HG02970 (cell line): ENCODE results near the gene RILPL1.
"Not testable (repeated sequence)": the region's sequence is repeated elsewhere in the genome, so short reads cannot be mapped to it uniquely, and the experiment has no call there.

Experiments used
- ATAC-seq: cut with Tn5 transposase; IDR thresholded peaks from one replicate; pipeline ENCODE4 v1.9.1; 2021; ENCODE audit warnings: mild to moderate bottlenecking, moderate library complexity, moderate number of reproducible peaks; ENCODE audit not compliant: unreplicated experiment, low FRiP score

RILPL1 gene, protein sequence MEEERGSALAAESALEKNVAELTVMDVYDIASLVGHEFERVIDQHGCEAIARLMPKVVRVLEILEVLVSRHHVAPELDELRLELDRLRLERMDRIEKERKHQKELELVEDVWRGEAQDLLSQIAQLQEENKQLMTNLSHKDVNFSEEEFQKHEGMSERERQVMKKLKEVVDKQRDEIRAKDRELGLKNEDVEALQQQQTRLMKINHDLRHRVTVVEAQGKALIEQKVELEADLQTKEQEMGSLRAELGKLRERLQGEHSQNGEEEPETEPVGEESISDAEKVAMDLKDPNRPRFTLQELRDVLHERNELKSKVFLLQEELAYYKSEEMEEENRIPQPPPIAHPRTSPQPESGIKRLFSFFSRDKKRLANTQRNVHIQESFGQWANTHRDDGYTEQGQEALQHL

DNA sequence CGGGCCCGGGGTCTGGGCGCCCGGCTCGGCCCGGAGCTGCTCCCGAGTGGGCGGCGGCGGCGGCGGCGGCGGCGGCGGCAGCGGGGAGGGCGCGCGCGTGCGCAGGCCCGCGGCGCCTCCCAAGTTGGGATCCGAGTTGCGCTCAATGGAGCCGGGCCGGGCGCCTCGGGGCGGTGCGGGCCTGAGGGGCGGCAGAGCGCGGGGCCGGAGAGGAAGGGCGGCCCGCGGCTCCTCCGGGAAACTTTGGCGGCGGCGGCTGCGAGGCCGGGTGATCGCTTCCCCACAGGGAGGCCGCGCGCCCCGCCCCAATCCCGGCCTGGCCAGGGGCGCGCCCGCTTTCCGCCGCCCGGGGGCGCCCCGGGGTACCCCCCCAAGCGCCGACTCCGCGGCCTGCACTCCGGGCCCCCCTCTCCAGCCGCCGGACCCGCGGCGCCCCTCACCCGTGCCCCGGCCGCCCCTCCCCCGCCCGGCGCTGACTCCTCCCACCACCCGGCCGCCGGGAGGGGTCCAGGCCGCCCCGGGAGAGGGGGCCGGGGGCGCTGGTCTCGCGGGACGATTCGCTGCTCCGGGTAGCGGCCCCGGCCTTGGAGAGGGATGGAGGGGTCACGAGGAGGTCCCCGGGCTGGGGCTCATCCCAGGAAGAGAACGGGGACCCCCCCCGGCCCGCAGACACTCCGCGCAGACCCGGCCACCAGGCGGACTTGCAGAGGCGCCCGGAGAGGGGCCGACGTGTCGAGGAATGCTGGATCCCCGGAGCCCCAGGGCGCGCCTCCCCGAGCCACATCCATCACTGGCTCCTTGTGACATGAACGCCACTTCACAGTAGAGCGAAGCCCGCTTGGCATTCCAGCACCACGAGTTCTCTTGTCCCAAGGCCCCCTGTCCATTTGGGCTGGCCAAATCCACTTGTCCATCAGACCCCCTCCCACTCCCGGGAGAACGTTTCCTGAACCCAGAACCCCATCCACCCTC is at the start of gene RILPL1:
TSS of gene RILPL1 (minus strand) at position 48 of the 972 bp plus-strand sequence. CDS start 237 bp downstream, outside the sequence.
- no peak for ATAC-seq

DNA sequence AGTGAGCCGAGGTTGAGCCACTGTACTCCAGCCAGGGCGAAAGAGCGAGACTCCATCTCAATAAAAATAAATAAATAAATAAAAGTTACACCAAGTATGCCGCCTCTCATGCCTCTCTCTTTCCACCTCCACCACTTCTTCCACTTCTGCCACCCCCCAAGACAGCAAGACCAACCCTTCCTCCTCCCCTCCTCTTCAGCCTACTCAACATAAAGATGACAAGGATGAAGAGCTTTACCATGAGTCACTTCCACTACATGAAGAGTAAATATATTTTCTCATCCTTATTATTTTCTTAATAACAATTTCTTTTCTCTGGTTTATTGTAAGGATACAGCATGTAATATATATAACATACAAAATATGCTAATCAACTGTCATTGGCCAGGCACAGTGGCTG is 47.3 kb upstream of the RILPL1 start:
- no peak for ATAC-seq

DNA sequence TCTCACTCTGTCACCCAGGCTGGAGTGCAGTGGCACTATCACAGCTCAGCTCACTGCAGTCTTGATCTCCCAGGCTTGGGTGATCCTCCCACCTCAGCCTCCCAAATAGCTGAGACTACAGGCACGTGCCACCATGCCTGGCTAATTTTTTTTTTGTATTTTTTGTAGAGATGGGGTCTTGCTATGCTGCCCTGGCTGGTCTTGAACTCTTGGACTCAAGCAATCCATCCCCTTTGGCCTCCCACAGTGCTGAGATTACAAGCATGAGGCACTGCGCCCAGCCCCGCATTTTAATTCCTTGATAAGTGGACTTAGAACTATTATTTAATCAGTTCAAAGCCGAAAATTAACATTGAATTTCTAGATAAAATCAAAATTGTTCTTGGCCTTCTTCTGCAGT is 45.3 kb upstream of the RILPL1 start:
- ATAC-seq = not testable (repeated sequence)

DNA sequence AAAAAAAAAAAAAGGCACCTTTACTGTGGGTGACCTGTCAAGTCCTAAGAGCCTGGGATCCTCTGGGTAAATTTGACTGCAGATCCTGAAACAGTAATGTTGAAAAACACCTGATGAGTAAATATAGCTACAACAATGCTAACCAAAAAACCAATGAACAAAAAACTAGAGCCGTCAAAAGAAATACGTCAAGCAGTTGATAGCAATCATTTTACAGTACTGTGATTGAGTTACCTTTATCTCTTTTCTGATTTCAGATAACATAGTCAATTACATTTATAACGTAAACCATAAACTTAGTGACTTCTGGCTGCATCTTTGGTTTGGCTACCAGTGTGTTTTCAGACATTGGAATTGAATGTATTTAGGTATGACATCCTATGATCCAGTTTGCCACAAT is 44.7 kb upstream of the RILPL1 start:
- no peak for ATAC-seq

DNA sequence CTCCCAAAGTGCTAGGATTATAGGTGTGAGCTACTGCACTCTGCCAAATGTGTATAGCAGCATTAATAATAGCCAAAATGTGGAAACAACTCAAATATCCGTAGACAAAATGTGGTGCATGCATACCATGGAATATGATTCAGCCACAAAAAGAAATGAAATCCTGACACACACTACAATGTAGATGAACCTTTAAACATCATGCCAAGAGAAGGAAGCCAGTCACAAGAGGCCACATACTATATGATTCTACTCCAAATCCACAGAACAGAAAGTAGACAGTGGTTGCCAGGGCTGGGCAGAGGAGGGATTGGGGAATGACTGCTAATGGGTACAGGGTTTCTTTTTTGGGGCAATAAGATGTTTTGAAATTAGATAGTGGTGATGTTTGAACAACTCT is 43.1 kb upstream of the RILPL1 start:
- ATAC-seq = no peak

DNA sequence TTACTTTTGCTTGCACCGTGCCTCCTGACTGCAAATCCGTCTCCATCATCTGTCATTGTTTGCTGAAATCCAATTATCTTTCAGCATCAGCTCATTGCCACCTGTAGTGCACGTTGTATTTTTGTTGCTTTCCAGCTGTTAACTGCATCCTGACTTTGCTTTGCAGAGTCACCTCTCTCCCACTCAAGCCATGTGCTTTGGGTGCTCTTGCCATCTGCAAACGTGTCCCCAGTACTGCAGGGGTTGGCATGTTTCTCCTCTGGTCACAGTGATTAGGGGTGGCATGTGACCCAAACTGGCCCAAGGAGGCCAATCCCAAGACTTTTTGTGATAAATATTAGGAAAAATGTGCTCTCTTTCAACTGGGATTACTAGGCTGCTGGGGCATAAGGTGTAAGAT is 40.4 kb upstream of the RILPL1 start:
- no peak for ATAC-seq

DNA sequence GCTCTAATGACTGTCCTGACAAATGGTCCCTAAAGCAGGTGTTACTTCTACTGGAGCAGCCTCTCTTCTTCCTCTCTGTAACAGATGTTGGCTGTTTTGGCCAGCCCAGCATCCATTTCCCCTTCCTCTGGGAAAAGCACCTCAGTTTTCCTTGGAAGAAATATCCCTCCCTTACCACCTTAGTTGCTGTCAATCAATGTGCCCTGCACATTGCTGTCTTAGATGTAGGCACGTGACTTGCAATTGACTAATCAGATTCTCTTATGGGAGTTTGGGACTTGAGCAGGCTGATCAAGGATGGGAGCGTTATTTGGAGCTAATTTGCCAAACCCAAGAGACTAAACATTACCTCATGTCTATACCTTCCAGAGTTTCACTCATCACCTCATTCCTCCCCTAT is 38.9 kb upstream of the RILPL1 start:
- no peak for ATAC-seq

DNA sequence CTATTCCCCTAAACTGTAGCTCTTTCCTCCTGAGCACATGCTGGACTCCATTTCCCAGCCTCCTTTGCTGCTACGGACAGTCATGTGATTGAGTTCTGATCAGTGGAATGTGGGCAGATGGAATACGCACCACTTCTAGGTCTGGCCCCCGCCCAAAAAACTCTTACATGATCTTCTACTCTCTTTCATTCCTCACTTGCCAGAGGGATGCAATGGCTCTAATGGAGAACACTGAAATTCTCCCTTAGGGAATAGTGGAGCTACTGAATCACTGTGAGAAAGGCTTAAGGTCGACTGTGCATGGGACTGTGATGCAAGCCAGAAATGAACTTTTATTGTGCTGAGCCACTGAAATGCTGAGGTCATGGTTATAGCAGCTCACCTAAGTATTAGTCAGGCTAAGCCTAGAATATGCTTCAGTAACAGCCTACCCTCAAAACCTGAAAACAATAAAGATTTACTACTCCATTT is 37.9 kb upstream of the RILPL1 start:
- ATAC-seq = no peak

DNA sequence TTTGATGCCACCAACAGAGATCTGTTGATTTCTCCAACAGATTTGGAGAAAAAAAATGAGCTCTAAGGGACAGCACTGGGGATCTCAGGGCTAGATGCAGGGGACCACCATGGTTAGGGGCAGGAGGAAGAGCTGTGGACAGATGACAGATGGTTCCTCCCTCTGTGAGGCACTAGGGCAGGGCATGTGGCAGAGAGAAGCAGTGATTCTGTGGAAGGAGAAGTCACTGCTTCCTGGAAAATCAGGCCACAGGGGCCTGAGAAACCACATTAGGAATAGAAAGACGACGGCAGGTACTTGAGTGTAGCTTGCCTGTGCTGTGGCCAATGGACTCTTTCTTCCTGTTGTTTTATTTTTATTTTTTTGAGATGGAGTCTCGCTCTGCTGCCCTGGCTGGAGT is 25.9 kb upstream of the RILPL1 start:
- no peak for ATAC-seq

DNA sequence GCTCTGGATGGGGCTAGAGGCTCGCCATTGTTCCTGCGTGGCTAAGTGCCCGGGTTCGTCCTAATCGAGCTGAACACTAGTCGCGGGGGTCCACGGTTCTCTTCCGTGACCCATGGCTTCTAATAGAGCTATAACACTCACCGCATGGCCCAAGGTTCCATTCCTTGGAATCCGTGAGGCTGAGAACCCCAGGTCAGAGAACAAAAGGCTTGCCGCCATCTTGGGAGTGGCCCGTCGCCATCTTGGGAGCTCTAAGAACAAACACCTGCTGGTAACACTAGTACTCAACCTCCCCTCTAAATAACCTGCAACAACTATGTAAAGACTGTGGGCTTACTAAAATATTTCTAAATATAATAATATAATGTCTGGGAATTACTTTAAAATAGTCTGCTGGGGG is 25.0 kb upstream of the RILPL1 start:
- not testable (repeated sequence) for ATAC-seq

DNA sequence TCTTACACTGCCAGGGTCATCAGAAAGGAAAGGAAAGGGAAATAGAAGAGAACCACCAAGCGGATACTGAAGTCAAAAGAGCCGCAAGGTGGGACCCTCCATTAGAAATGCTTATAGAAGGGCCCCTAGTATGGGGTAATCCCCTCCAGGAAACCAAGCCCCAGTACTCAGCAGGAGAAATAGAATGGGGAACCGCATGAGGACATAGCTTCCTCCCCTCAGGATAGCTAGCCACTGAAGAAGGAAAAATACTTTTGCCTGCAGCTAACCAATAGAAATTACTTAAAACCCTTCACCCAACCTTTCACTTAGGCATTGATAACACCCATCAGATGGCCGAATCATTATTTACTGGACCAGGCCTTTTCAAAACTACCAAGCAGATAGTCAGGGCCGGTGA is 21.3 kb upstream of the RILPL1 start:
- ATAC-seq = not testable (repeated sequence)

DNA sequence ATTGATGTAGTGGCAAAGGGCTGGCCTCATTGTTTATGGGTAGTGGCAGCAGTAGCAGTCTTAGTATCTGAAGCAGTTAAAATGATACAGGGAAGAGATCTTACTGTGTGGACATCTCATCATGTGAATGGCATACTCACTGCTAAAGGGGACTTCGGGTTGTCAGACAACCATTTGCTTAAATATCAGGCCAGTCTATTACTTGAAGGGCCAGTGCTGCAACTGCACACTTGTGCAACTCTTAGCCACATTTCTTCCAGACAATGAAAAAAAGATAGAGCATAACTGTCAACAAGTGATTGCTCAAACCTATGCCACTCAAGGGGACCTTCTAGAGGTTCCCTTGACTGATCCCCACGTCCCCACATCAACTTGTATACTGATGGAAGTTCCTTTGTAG is 20.6 kb upstream of the RILPL1 start:
- not testable (repeated sequence) for ATAC-seq

DNA sequence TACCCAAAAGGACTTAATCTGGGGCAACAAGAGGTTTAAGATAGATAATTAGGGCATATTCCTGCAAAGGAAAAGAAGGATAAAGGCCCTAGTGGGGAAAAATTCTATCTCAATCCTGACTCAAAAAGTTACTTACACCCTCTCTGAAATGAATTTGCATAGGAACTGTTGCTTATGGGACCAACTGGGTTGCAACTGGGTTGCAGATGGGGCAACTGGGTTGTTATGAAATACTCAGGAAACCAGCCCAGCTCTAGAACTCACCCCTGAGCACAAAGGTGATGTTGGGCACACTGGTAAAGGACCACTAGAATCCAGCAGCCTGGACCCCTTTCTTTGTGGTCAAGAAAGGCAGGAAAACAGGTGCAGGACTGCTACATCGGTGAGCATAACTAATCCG is 17.2 kb upstream of the RILPL1 start:
- ATAC-seq = no peak

DNA sequence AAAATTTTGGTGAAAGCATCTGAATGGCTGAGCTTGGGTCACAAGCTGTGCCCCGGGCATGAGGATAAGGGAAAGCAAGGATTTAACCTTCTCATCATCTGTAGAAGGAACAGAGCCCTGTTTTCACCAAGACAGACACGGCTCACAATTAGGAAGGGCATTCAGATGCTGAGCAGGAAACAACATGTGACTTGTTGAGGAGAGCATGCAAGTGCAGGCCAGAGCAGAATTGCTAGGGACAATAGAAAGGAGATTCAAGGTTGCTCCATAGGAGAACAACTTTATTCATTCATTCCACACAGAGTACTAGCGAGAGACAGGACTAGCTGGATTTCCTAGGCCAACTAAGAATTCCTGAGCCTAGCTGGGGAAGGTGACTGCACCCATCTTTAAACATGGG is 14.6 kb upstream of the RILPL1 start:
- ATAC-seq = no peak

DNA sequence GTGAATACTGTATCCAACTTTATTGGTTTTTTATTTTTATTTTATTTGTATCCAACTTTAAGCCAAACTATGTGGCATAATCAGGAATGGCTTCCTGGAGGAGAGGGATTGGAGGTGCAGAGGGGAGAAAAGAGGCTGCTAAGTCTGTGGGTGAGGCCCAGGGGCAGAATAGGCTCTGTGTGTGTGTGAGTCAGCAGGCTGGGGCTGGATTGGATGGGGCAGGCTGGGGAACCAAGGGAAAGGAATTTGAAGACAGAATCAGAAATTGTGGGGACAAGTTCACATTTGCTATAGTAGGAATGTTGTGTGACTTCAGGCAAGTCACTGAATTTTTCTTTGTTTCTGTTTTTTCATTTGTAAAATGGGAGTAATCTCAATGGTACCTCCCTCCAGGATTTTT is 12.8 kb upstream of the RILPL1 start:
- ATAC-seq = no peak

DNA sequence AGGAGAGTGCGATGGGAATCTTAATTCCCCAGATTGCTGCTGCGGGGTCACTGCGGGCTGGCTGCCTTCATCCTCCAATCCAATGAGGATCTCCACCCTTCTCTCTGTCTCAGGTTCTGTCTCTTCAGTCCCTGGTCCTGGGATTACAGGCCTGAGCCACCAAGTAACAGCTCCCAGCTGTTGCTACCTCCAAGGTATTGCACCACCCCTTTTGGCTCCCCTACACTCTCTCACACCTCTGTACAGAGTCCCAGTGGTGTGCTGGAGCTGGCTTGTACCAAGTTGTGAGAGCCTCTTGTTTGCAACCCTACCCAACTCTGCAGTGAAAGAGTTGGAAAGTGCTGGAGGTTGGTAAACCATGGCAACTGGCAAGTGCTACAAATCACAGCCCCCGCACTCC is 10.0 kb upstream of the RILPL1 start:
- ATAC-seq = no peak

DNA sequence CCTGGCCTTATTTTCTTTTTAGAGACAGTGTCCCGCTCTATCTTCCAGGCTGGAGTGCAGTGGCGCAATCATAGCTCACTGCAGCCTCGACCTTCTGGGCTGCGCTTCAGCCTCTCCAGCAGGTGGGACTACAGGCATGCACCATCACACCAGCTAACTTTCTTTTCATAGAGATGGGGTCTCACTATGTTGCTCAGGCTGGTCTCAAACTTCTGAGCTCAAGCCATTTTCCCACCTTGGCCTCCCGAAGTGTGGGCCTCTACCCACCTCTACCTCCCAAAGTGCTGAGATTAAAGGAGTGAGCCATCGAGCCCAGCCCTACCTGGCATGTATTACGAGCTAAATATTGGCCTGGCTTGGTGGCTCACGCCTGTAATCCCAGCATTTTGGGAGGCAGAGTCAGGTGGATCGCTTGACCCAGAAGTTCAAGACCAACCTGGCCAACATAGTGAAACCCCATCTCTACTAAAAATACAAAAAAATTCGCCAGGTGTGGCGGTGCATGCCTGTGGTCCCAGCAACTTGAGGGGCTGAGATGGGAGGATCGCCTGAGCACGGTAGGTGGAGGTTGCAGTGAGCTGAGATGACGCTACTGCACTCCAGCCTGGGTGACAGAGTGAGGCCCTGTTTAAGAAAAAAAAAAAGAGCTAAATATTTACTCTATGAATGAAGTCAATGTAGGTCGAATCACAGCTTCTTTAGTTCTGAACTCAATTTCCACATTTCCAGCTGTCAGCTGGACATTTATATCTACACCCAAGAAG is 7.6 kb upstream of the RILPL1 start:
- no peak for ATAC-seq

DNA sequence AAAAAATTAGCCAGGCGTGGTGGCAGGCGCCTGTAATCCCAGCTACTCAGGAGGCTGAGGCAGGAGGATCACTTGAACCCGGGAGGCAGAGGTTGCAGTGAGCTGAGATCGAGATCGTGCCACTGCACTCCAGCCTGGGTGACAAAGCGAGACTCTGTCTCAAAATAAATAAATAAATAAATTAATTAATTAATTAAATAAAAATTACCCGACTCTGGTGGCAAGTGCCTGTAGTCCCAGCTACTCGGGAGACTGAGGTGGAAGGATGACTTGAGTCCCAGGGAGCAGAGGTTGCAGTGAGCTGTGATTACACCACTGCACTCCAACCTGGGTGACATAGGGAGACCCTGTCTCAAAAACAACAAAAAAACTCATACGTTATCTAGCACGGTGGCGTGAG is 2.4 kb upstream of the RILPL1 start:
- not testable (repeated sequence) for ATAC-seq

DNA sequence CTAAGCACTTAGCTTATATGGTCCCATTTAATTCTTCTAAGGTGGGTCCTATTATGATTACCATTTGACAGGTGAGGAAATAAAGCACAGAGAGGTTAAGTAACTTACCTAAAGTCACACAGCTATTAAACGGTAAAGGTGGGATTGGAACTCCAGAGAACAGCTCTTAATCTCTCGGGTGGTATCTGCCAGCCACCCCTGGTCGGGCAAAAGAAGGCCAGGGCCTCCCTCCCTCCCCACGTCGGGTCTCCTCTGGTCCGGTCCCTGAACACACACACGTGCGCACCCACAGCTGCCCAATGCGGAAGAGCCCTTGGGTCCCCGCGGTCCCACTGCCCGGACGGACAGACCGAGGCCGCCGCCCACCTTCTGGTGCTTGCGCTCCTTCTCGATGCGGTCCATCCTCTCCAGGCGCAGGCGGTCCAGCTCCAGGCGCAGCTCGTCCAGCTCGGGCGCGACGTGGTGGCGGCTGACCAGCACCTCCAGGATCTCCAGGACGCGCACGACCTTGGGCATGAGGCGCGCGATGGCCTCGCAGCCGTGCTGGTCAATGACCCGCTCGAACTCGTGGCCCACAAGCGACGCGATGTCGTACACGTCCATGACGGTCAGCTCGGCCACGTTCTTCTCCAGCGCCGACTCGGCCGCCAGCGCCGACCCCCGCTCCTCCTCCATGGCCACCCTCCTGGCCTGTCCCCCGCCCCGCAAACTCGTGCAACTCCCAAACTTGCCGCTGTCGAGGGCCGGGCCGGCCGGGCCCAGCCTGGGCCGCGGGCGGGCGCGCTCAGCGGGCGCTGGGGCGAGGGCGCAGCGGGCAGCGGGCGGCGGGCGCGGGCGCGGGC is 490 bp downstream of the RILPL1 start:
- no peak for ATAC-seq

DNA sequence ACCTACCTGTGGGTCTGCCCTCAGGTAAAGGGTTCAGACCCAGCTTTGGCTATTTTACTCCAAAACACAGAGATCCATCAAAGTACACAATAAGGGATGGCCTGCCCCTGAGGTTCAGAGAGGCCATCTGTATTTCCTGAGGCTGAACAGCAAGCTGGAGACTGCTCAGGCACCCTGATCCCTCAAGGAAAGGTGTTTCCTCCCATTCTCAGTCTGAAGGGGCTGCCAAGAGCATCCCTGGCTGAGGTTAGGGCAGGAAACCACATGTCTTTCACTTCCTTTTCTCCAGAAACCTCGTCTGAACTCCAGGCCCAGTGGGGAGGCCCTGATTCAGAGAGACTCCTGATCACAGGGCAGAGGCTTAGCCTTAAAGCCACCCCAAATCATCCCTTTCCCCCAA is 1.5 kb downstream of the RILPL1 start:
- no peak for ATAC-seq
